ENCODE data around the gene HDAC4. TPM values are rescaled to one million over a fixed set of nuclear protein-coding genes. Genes with fewer than 3 reads are reported as not detected.
A peak's percentile ranks its signal among the peaks of the same experiment; 100 is the strongest.

The HDAC4 gene
- total and polyA plus RNA-seq, 2 of the 4 experiments (the other 2 are of a cell fraction), result 4.1 to 7.2 TPM

- no peak for TF ChIP-seq USF2 (IDR thresholded peaks at IDR 0.05; ENCODE audit: low read depth, low read length)
Measured at GRCh38 chr2:239008677-239009588, 391.9 kb downstream of the HDAC4 start (continued).

- H3K14ac ChIP-seq (replicated peaks; ENCODE audit: low read depth, low read length), result no peak overlapping the region
- H3K18ac ChIP-seq (ENCODE audit: low read depth, low read length), result no peak overlapping the region
- H3K9me3 ChIP-seq (ENCODE audit: control insufficient read depth, insufficient read depth, low read length), result peaks cover 4% of the 10 kb centered on the region; the same call in 1 of the 2 replicates
- H4K5ac ChIP-seq (ENCODE audit: low read depth, low read length), result no peak overlapping the region
- H4K20me1 ChIP-seq (ENCODE audit: insufficient read depth, low read length), result no peaks in the 10 kb centered on the region
- peaks cover 59% of the 10 kb centered on the region for H3K27me3 ChIP-seq (ENCODE audit: control insufficient read depth, insufficient read depth, low read length)
- no peak overlapping the region for H2BK120ac ChIP-seq (ENCODE audit: low read depth, low read length)
- no peak overlapping the region for H3K23ac ChIP-seq (ENCODE audit: low read depth, low read length)
- no peak overlapping the region for H3K27ac ChIP-seq (ENCODE audit: insufficient read depth, low read length)
- no peak overlapping the region for H3K9ac ChIP-seq (ENCODE audit: low read depth, low read length)
- CTCF ChIA-PET, result no interaction called here
- DNase-seq (no peak), ATAC-seq (ENCODE audit: low read depth) (no peak)
- no peak overlapping the region for H4K91ac ChIP-seq (ENCODE audit: insufficient read depth, low read depth, low read length)
- WGBS, 2 experiments (ENCODE audit: extremely low coverage in 2 of 2, insufficient read length in 1 of 2), result no CpG with 5 or more reads among the region's 12 CpGs
- dilution Hi-C loops (cut with HindIII; ENCODE audit: low sequenced_read_pairs, unreplicated experiment), result no loop called here
- no peak overlapping the region for H2BK15ac ChIP-seq (ENCODE audit: low read depth, low read length)
- no peak overlapping the region for H2AK9ac ChIP-seq (replicated peaks; ENCODE audit: low read depth, low read length, poor library complexity)
- no peak overlapping the region for H2AK5ac ChIP-seq (ENCODE audit: low read depth, low read length)
- TF ChIP-seq SMC3 (IDR thresholded peaks at IDR 0.05; ENCODE audit: low read depth, low read length), result no peak
- no peak for TF ChIP-seq RAD21 (IDR thresholded peaks at IDR 0.05; ENCODE audit: low read length)
- TF ChIP-seq RCOR1 (IDR thresholded peaks at IDR 0.05; ENCODE audit: insufficient replicate concordance, low read length), result no peak
- TF ChIP-seq POLR2A (IDR thresholded peaks at IDR 0.05; ENCODE audit: low read depth, low read length), result no peak
- no peak for TF ChIP-seq MAFK (IDR thresholded peaks at IDR 0.05; ENCODE audit: low read depth, low read length)
- no peak for TF ChIP-seq RFX5 (IDR thresholded peaks at IDR 0.05; ENCODE audit: low read depth, low read length)
- no peak for TF ChIP-seq CEBPB (IDR thresholded peaks at IDR 0.05; ENCODE audit: low read depth, low read length)
- TF ChIP-seq CTCF (conservative IDR thresholded peaks at IDR 0.05; ENCODE audit: low read depth, low read length), result no peak
- no peak for TF ChIP-seq BHLHE40 (IDR thresholded peaks at IDR 0.05; ENCODE audit: low read depth, low read length)
- no peak for TF ChIP-seq ELK1 (IDR thresholded peaks at IDR 0.05; ENCODE audit: borderline replicate concordance, low read depth, low read length)
- in situ Hi-C loops (cut with MboI; ENCODE audit: low sequenced_read_pairs), result loop anchor here (10.0 kb wide), 1 partner anchor 643 kb away; no protein-coding TSS in a partner anchor
- no peak overlapping the region for H2BK5ac ChIP-seq (ENCODE audit: low read depth, low read length, poor library complexity, severe bottlenecking)
- no TSS peak for BruUV-seq (replicated peaks)
- H3K9me1 ChIP-seq (ENCODE audit: insufficient read depth, low read length), result no peaks in the 10 kb centered on the region
- H3K4me2 ChIP-seq (ENCODE audit: low read depth, low read length), result no peak overlapping the region
- no peak overlapping the region for H4K8ac ChIP-seq (ENCODE audit: low read depth in 2 of 2, low read length in 2 of 2)
- POLR2A ChIA-PET (ENCODE audit: unreplicated experiment), result no interaction called here
- H3K4me3 ChIP-seq (ENCODE audit: insufficient read depth, low read depth, low read length), result no peak overlapping the region
- no peaks in the 10 kb centered on the region for H3K79me1 ChIP-seq (ENCODE audit: low read depth in 1 of 2, low read length in 2 of 2)
- H3K4me1 ChIP-seq (ENCODE audit: control insufficient read depth, insufficient read depth, low read length), result peaks cover 2% of the 10 kb centered on the region; the same call in 1 of the 2 replicates
- no peak overlapping the region for H3K56ac ChIP-seq (ENCODE audit: extremely low read depth, insufficient read depth, low read length)
- no peak overlapping the region for H3K4ac ChIP-seq (ENCODE audit: low read depth, low read length)
- intact Hi-C loops (cut with micrococcal nuclease), result loop anchor here (10.0 kb wide), 2 partner anchors 283 to 493 kb away; no protein-coding TSS in a partner anchor
- no peaks in the 10 kb centered on the region for H3K36me3 ChIP-seq (ENCODE audit: control insufficient read depth, insufficient read depth, low read length)
- peak overlapping the region; percentile 21 for H2AFZ ChIP-seq (replicated peaks; ENCODE audit: low read length, poor library complexity)
- no peak overlapping the region for H2BK20ac ChIP-seq (ENCODE audit: low read depth, low read length)
Measured at GRCh38 chr2:239008004-239008403, 392.8 kb downstream of the HDAC4 start.

Data from IMR-90 (cell line).